Stimulated activated CD8-positive, alpha-beta memory T cell treated with anti-CD3 and anti-CD28 coated beads, Interleukin-12 subunit alpha, Interleukin-12 subunit beta, amount 100 ng/mL, for 24 hours (primary cell): ENCODE results near the gene GNPTG.
A peak's percentile ranks its signal among the peaks of the same experiment; 100 is the strongest.

Experiments
- DNase-seq: peaks from one replicate; pipeline ENCODE4 v3.0.0-alpha.2; 2020; ENCODE audit errors: extremely low read depth

GNPTG gene

GRCh38 chr16:1333854-1334700, 17.7 kb upstream of the GNPTG start:
- DNase-seq, result no peak

- DNase-seq, result no peak
These were observed 17.0 kb upstream of the GNPTG start for GRCh38 chr16:1334739-1335138.

GRCh38 chr16:1335211-1335971, 16.3 kb upstream of the GNPTG start:
- DNase-seq, result no peak

GRCh38 chr16:1335996-1336395, 15.7 kb upstream of the GNPTG start:
- DNase-seq, result no peak

- no peak for DNase-seq
These were observed 15.1 kb upstream of the GNPTG start for GRCh38 chr16:1336619-1337018.

GRCh38 chr16:1337486-1337885, 14.2 kb upstream of the GNPTG start:
- DNase-seq, result no peak

GRCh38 chr16:1338119-1338730, 13.5 kb upstream of the GNPTG start:
- DNase-seq, result no peak

GRCh38 chr16:1338855-1339675, 12.7 kb upstream of the GNPTG start:
- no peak for DNase-seq

- no peak for DNase-seq
These were observed 10.8 kb upstream of the GNPTG start for GRCh38 chr16:1340730-1341494.

GRCh38 chr16:1341495-1342420, 10.0 kb upstream of the GNPTG start:
- DNase-seq, result no peak

- DNase-seq, result peak; percentile 73
These were observed 9.0 kb upstream of the GNPTG start for GRCh38 chr16:1342526-1343427.

- no peak for DNase-seq
These were observed 8.1 kb upstream of the GNPTG start for GRCh38 chr16:1343428-1344242.

GRCh38 chr16:1344499-1344898, 7.2 kb upstream of the GNPTG start:
- no peak for DNase-seq

GRCh38 chr16:1345087-1345486, 6.6 kb upstream of the GNPTG start:
- no peak for DNase-seq

GRCh38 chr16:1345651-1346421, 5.9 kb upstream of the GNPTG start:
- DNase-seq, result no peak

GRCh38 chr16:1346422-1347285, 5.1 kb upstream of the GNPTG start:
- no peak for DNase-seq
